HEK293 (cell line): ENCODE measurements around the gene GPRASP2.

Source experiments
- TCF7L2 ChIP-seq: IDR thresholded peaks from 2 replicates; pipeline ENCODE4 v1.6.1; 2011; ENCODE audit warnings: low read depth, mild to moderate bottlenecking, inconsistent platforms, low read length, moderate library complexity, borderline replicate concordance
- ZNF174 ChIP-seq: fragments of 450-650 bp; formaldehyde crosslinking; IDR thresholded peaks from 2 replicates; pipeline ENCODE4 v1.5.0; 2017; ENCODE audit warnings: missing biosample characterization, mild to moderate bottlenecking, missing genetic modification characterization
- ZNF18 ChIP-seq: fragments of 450-650 bp; formaldehyde crosslinking; IDR thresholded peaks from 2 replicates; pipeline ENCODE4 v1.5.1; 2016; ENCODE audit warnings: missing biosample characterization, missing genetic modification characterization
- ZNF221 ChIP-seq: fragments of 450-650 bp; formaldehyde crosslinking; IDR thresholded peaks from 2 replicates; pipeline ENCODE4 v1.5.1; 2017; ENCODE audit warnings: missing biosample characterization, missing genetic modification characterization, borderline replicate concordance
- ZNF274 ChIP-seq, 2 experiments: fragments of 200-500 bp in 1 of 2; fragments of 450-650 bp in 1 of 2; sonication (Bioruptor generic) in 1 of 2; formaldehyde crosslinking in 1 of 2; IDR thresholded peaks; 2 replicates each; pipeline versions ENCODE4 v1.5.1 to v1.6.1; 2014 to 2016; ENCODE audit warnings: borderline replicate concordance in 1 of 2, inconsistent platforms in 1 of 2, low read length in 1 of 2, missing biosample characterization in 1 of 2, missing genetic modification characterization in 1 of 2
- ZNF530 ChIP-seq: fragments of 450-650 bp; formaldehyde crosslinking; IDR thresholded peaks from 2 replicates; pipeline ENCODE4 v1.5.1; 2016; ENCODE audit warnings: low read depth, missing biosample characterization, missing genetic modification characterization
- TF ChIP-seq, protein P1 (sequence below): fragments of 450-650 bp; formaldehyde crosslinking; IDR thresholded peaks from 2 replicates; pipeline ENCODE4 v1.5.1; 2016; ENCODE audit warnings: missing biosample characterization, missing genetic modification characterization
- TF ChIP-seq, protein P2 (sequence below): fragments of 450-650 bp; formaldehyde crosslinking; IDR thresholded peaks from 2 replicates; pipeline ENCODE4 v1.5.1; 2016; ENCODE audit warnings: missing biosample characterization, missing genetic modification characterization
- TF ChIP-seq, protein P3 (sequence below): fragments of 450-650 bp; formaldehyde crosslinking; IDR thresholded peaks from 2 replicates; pipeline ENCODE4 v1.5.1; 2016; ENCODE audit warnings: missing biosample characterization, missing genetic modification characterization

DNA sequence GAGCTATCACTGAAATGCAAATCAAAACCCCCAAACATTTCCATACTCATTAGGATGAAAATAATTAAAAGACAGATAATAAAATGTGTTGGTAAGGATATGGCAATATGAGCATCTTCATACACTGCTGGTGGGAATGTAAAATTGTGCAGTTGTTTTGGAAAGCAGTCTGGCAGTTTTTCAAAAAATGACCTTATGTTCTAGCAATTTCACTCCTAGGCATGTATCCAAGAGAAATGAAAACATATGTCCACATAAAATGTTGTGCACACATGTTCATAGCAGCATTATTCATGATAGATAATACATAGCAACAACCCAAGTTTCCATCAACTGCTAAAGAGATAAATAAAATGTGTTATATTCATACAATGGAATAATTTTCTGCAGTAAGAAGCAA, 14.8 kb upstream of the GPRASP2 start:
- TF ChIP-seq, protein P1, sequence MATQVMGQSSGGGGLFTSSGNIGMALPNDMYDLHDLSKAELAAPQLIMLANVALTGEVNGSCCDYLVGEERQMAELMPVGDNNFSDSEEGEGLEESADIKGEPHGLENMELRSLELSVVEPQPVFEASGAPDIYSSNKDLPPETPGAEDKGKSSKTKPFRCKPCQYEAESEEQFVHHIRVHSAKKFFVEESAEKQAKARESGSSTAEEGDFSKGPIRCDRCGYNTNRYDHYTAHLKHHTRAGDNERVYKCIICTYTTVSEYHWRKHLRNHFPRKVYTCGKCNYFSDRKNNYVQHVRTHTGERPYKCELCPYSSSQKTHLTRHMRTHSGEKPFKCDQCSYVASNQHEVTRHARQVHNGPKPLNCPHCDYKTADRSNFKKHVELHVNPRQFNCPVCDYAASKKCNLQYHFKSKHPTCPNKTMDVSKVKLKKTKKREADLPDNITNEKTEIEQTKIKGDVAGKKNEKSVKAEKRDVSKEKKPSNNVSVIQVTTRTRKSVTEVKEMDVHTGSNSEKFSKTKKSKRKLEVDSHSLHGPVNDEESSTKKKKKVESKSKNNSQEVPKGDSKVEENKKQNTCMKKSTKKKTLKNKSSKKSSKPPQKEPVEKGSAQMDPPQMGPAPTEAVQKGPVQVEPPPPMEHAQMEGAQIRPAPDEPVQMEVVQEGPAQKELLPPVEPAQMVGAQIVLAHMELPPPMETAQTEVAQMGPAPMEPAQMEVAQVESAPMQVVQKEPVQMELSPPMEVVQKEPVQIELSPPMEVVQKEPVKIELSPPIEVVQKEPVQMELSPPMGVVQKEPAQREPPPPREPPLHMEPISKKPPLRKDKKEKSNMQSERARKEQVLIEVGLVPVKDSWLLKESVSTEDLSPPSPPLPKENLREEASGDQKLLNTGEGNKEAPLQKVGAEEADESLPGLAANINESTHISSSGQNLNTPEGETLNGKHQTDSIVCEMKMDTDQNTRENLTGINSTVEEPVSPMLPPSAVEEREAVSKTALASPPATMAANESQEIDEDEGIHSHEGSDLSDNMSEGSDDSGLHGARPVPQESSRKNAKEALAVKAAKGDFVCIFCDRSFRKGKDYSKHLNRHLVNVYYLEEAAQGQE, result no peak
- TF ChIP-seq, protein P2, sequence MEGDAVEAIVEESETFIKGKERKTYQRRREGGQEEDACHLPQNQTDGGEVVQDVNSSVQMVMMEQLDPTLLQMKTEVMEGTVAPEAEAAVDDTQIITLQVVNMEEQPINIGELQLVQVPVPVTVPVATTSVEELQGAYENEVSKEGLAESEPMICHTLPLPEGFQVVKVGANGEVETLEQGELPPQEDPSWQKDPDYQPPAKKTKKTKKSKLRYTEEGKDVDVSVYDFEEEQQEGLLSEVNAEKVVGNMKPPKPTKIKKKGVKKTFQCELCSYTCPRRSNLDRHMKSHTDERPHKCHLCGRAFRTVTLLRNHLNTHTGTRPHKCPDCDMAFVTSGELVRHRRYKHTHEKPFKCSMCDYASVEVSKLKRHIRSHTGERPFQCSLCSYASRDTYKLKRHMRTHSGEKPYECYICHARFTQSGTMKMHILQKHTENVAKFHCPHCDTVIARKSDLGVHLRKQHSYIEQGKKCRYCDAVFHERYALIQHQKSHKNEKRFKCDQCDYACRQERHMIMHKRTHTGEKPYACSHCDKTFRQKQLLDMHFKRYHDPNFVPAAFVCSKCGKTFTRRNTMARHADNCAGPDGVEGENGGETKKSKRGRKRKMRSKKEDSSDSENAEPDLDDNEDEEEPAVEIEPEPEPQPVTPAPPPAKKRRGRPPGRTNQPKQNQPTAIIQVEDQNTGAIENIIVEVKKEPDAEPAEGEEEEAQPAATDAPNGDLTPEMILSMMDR, result no peak
- TF ChIP-seq ZNF174, result no peak
- TF ChIP-seq TCF7L2, result no peak
- no peak for TF ChIP-seq ZNF274 (IDR thresholded peaks at IDR 0.05; ENCODE audit: low read length)
- TF ChIP-seq ZNF274 (tag by site-specific recombination; IDR thresholded peaks at IDR 0.05; ENCODE audit: borderline replicate concordance), result no peak
- TF ChIP-seq, protein P3, sequence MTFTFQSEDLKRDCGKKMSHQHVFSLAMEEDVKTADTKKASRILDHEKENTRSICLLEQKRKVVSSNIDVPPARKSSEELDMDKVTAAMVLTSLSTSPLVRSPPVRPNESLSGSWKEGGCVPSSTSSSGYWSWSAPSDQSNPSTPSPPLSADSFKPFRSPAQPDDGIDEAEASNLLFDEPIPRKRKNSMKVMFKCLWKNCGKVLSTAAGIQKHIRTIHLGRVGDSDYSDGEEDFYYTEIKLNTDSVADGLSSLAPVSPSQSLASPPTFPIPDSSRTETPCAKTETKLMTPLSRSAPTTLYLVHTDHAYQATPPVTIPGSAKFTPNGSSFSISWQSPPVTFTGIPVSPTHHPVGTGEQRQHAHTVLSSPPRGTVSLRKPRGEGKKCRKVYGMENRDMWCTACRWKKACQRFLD (tag by site-specific recombination), result no peak
- TF ChIP-seq ZNF530 (tag by site-specific recombination), result no peak
- TF ChIP-seq ZNF18, result no peak
- no peak for TF ChIP-seq ZNF221 (tag by site-specific recombination)
